HL-60 (cell line): ENCODE measurements around the gene SGK1.
A peak's percentile ranks its signal among the peaks of the same experiment; 100 is the strongest.
"Not testable (repeated sequence)": the region's sequence is repeated elsewhere in the genome, so short reads cannot be mapped to it uniquely, and the experiment has no call there.

Source experiments
- DNase-seq, 2 experiments: peaks; one replicate each; pipeline ENCODE4 v3.0.0-alpha.2; 2010 to 2020; ENCODE audit warnings: low read depth in 1 of 2, low spot score in 1 of 2
- H3K27ac ChIP-seq: fragments of 250-450 bp; sonication (Bioruptor Pico); replicated peaks from 2 replicates; pipeline ENCODE4 v1.5.1; 2020; ENCODE audit warnings: mild to moderate bottlenecking, moderate library complexity
- H3K27me3 ChIP-seq: fragments of 250-450 bp; sonication (Bioruptor Pico); 2 replicates; pipeline ENCODE4 v1.5.1; 2021; ENCODE audit warnings: mild to moderate bottlenecking, moderate library complexity; ENCODE audit not compliant: insufficient read depth, poor library complexity, severe bottlenecking
- H3K4me3 ChIP-seq: replicated peaks from 2 replicates; pipeline ENCODE4 v1.5.1; 2011; ENCODE audit warnings: mild to moderate bottlenecking, control low read depth, low read length; ENCODE audit not compliant: insufficient read depth
- GABPA ChIP-seq: IDR thresholded peaks from 2 replicates; pipeline ENCODE4 v1.6.1; 2012; ENCODE audit warnings: low read depth
- POLR2AphosphoS5 ChIP-seq: IDR thresholded peaks from 2 replicates; pipeline ENCODE4 v1.6.1; 2012; ENCODE audit warnings: low read depth
- SPI1 ChIP-seq: IDR thresholded peaks from 2 replicates; pipeline ENCODE4 v1.6.1; 2012; ENCODE audit warnings: low read depth, mild to moderate bottlenecking, borderline replicate concordance
- TF ChIP-seq, protein P1 (sequence below): IDR thresholded peaks from one replicate; pipeline ENCODE4 v1.5.1; 2011; ENCODE audit warnings: low read length, control low read depth, inconsistent platforms; ENCODE audit not compliant: insufficient read depth
- TF ChIP-seq, protein P2 (sequence below): IDR thresholded peaks from 2 replicates; pipeline ENCODE4 v1.6.1; 2012; ENCODE audit warnings: low read depth; ENCODE audit not compliant: insufficient replicate concordance

Gene SGK1

DNA sequence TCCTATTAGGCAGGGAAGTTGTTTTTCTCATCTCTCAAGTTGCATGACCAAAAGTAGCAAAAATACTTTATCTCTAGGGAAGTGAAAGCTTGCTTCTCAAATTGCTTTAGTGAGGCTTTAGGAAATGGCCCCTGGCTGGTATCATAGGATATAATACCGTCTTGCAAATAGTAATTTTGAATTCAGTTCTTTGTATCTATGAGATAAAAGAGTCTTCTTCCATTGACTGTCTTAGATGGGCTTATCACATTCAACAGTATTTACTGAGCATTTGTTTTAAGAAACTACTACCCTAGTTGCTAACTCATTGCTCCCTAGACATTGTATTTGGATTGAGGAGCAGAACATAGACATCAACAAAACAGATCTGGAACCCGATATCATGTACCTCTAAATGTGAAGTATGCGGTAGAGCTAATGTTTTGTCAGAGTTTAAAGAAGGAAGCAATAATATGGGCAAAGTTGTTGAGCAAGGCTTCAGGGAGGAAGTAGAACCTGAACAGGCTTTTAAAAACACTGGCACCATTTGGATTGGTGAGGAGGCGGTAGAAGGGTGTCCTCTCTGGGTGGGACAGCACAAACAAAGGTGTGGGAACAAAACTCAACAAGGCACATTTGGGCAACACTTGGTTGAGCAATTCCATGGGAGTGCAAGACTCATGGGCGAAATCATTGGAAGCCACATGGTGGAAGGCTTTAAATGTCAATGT is 101.5 kb downstream of the SGK1 start:
- Histone ChIP-seq H3K27me3 (no peaks in the 10 kb centered on the region), H3K27ac (peak overlapping the region; percentile 67), H3K4me3 (no peak overlapping the region)
- DNase-seq, result peak; percentile 76 to 77
- TF ChIP-seq SPI1, result peak; percentile 91
- TF ChIP-seq, protein P1, sequence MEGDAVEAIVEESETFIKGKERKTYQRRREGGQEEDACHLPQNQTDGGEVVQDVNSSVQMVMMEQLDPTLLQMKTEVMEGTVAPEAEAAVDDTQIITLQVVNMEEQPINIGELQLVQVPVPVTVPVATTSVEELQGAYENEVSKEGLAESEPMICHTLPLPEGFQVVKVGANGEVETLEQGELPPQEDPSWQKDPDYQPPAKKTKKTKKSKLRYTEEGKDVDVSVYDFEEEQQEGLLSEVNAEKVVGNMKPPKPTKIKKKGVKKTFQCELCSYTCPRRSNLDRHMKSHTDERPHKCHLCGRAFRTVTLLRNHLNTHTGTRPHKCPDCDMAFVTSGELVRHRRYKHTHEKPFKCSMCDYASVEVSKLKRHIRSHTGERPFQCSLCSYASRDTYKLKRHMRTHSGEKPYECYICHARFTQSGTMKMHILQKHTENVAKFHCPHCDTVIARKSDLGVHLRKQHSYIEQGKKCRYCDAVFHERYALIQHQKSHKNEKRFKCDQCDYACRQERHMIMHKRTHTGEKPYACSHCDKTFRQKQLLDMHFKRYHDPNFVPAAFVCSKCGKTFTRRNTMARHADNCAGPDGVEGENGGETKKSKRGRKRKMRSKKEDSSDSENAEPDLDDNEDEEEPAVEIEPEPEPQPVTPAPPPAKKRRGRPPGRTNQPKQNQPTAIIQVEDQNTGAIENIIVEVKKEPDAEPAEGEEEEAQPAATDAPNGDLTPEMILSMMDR, result no peak
- TF ChIP-seq POLR2AphosphoS5, result no peak
- no peak for TF ChIP-seq GABPA
- TF ChIP-seq, protein P2, sequence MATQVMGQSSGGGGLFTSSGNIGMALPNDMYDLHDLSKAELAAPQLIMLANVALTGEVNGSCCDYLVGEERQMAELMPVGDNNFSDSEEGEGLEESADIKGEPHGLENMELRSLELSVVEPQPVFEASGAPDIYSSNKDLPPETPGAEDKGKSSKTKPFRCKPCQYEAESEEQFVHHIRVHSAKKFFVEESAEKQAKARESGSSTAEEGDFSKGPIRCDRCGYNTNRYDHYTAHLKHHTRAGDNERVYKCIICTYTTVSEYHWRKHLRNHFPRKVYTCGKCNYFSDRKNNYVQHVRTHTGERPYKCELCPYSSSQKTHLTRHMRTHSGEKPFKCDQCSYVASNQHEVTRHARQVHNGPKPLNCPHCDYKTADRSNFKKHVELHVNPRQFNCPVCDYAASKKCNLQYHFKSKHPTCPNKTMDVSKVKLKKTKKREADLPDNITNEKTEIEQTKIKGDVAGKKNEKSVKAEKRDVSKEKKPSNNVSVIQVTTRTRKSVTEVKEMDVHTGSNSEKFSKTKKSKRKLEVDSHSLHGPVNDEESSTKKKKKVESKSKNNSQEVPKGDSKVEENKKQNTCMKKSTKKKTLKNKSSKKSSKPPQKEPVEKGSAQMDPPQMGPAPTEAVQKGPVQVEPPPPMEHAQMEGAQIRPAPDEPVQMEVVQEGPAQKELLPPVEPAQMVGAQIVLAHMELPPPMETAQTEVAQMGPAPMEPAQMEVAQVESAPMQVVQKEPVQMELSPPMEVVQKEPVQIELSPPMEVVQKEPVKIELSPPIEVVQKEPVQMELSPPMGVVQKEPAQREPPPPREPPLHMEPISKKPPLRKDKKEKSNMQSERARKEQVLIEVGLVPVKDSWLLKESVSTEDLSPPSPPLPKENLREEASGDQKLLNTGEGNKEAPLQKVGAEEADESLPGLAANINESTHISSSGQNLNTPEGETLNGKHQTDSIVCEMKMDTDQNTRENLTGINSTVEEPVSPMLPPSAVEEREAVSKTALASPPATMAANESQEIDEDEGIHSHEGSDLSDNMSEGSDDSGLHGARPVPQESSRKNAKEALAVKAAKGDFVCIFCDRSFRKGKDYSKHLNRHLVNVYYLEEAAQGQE, result no peak

DNA sequence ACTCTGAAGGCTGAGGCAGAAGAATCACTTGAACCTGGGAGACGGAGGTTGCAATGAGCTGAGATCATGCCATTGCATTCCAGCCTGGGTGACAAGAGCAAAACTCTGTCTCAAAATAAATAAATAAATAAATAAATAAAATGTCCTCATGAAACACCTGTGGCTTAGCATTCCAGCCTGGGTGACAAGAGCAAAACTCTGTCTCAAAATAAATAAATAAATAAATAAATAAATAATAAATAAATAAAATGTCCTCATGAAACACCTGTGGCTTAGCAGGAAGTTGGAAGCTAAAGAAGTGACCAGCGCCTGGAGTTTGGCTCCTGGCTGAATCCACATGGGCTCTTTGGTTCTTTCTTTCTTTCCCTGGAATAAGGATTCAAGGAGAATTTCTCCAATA is 104.5 kb downstream of the SGK1 start:
- DNase-seq, H3K4me3 ChIP-seq, H3K27ac ChIP-seq, H3K27me3 ChIP-seq: not testable (repeated sequence)

DNA sequence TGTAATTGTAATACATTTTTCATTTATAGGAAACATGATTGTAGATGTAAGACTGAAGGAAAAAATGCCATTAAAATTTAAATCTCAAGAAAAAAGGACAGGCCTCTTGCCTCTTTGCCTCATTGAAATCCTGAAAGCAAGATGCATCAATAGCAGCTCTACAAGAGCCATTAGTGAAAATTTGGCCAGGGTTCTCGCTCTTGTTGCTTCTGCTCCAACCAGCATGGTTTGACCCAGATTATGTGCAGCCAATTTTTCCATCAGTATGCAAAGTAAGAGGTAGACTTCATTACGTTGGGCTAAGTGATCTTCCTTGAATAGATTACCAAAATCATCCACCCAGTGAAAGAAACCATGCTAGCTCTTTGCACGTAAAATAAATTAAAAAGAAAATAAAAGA is 106.6 kb downstream of the SGK1 start:
- no peaks in the 10 kb centered on the region for H3K27me3 ChIP-seq
- TF ChIP-seq, protein P1, result no peak
- no peak for TF ChIP-seq SPI1
- no peak for DNase-seq
- H3K4me3 ChIP-seq, result no peak overlapping the region
- no peak overlapping the region for H3K27ac ChIP-seq

DNA sequence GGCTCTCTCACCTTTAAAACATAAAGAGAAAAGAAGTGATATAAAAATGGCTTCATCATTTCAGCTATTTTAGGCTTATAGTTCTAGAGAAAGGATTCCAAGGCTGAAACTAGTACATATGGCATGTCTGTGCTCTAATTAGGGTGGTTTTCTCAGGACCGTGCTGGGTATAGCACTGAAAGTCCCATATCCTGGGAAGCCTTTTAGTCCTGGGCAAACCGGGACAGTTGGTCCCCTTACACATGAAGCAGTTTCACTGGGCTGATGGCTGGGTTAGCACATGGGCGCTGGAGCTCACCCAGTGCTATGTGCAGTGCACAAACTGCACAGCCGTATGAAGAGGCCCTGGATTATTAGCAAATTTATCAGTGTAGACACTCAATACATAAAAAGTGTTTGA is 110.5 kb downstream of the SGK1 start:
- TF ChIP-seq SPI1 (no peak), GABPA (no peak), POLR2AphosphoS5 (no peak)
- TF ChIP-seq, protein P1, result no peak
- TF ChIP-seq, protein P2, result no peak
- Histone ChIP-seq H3K27ac (no peak overlapping the region), H3K4me3 (no peak overlapping the region), H3K27me3 (no peaks in the 10 kb centered on the region)
- DNase-seq, result no peak
